Liver (tissue), 3 donors: ENCODE results near the gene TCAP.

Experiments
- EGR1 ChIP-seq, 2 donors: IDR thresholded peaks; 2 replicates each; pipeline ENCODE4 v1.6.1; 2016 to 2018; ENCODE audit warnings: antibody characterized with exemption in 2 of 2, low read depth in 2 of 2
- GABPA ChIP-seq, 2 donors: IDR thresholded peaks in 1 of 2; conservative IDR thresholded peaks in 1 of 2; 2 replicates each; pipeline ENCODE4 v1.6.1; 2016; ENCODE audit warnings: antibody characterized with exemption in 2 of 2, mild to moderate bottlenecking in 1 of 2, moderate library complexity in 1 of 2
- JUND ChIP-seq, 2 donors: IDR thresholded peaks; 2 replicates each; pipeline ENCODE4 v1.6.1; 2016; ENCODE audit warnings: antibody characterized with exemption in 2 of 2
- RAD21 ChIP-seq, 2 donors: IDR thresholded peaks; 2 replicates each; pipeline ENCODE4 v1.6.1; 2016; ENCODE audit warnings: antibody characterized with exemption in 2 of 2, mild to moderate bottlenecking in 2 of 2
- RXRA ChIP-seq, 2 donors: IDR thresholded peaks; 2 replicates each; pipeline ENCODE4 v1.6.1; 2017 to 2018; ENCODE audit warnings: antibody characterized with exemption in 2 of 2, mild to moderate bottlenecking in 1 of 2
- SP1 ChIP-seq: IDR thresholded peaks from 2 replicates; pipeline ENCODE4 v1.6.1; 2018; ENCODE audit warnings: antibody characterized with exemption, mild to moderate bottlenecking
- TAF1 ChIP-seq: conservative IDR thresholded peaks from 2 replicates; pipeline ENCODE4 v1.6.1; 2016; ENCODE audit warnings: antibody characterized with exemption, mild to moderate bottlenecking
- TF ChIP-seq, protein P1 (sequence below): fragments of 150-350 bp; IDR thresholded peaks from 2 replicates; pipeline ENCODE4 v1.5.1; 2017; ENCODE audit warnings: improper control_type of control experiment, low read depth, low read length; ENCODE audit not compliant: missing input control
- TF ChIP-seq, protein P2 (sequence below): IDR thresholded peaks from 2 replicates; pipeline ENCODE4 v1.6.1; 2016; ENCODE audit warnings: antibody characterized with exemption
- TF ChIP-seq, protein P3 (sequence below): IDR thresholded peaks from 2 replicates; pipeline ENCODE4 v1.6.1; 2016; ENCODE audit warnings: antibody characterized with exemption
- TF ChIP-seq, protein P4 (sequence below): IDR thresholded peaks from 2 replicates; pipeline ENCODE4 v1.6.1; 2016; ENCODE audit warnings: antibody characterized with exemption, mild to moderate bottlenecking
- donor health status: healthy.
- donor health status: healthy.

DNA sequence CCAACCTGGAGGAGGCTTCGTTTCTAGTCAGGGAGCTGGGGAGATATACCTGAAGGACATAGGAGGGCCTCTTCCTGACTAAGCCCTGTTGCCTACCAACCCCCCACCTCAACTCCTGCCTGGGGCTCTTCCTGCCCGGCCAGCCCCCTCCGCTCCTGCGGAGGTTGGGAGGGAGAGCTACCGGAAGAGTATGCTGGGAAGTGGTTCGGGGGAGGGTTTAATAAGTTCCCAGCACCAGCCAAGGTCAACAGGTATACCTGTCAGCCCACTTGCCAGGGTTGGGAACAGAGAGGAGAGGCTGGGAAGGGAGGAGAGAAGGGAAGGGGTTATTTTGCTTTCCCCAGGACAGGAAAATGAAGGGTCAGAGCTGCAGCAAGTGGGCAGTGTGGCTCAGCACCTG is 33.7 kb upstream of the TCAP start:
- no peak for TF ChIP-seq JUND (IDR thresholded peaks at IDR 0.05)
- TF ChIP-seq GABPA (IDR thresholded peaks at IDR 0.05 in 1 of 2, conservative IDR thresholded peaks at IDR 0.05 in 1 of 2), result no peak
- no peak for TF ChIP-seq TAF1
- TF ChIP-seq, protein P1, sequence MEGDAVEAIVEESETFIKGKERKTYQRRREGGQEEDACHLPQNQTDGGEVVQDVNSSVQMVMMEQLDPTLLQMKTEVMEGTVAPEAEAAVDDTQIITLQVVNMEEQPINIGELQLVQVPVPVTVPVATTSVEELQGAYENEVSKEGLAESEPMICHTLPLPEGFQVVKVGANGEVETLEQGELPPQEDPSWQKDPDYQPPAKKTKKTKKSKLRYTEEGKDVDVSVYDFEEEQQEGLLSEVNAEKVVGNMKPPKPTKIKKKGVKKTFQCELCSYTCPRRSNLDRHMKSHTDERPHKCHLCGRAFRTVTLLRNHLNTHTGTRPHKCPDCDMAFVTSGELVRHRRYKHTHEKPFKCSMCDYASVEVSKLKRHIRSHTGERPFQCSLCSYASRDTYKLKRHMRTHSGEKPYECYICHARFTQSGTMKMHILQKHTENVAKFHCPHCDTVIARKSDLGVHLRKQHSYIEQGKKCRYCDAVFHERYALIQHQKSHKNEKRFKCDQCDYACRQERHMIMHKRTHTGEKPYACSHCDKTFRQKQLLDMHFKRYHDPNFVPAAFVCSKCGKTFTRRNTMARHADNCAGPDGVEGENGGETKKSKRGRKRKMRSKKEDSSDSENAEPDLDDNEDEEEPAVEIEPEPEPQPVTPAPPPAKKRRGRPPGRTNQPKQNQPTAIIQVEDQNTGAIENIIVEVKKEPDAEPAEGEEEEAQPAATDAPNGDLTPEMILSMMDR, result no peak
- TF ChIP-seq SP1, result no peak
- TF ChIP-seq, protein P2, sequence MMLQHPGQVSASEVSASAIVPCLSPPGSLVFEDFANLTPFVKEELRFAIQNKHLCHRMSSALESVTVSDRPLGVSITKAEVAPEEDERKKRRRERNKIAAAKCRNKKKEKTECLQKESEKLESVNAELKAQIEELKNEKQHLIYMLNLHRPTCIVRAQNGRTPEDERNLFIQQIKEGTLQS, result no peak
- TF ChIP-seq, protein P3, sequence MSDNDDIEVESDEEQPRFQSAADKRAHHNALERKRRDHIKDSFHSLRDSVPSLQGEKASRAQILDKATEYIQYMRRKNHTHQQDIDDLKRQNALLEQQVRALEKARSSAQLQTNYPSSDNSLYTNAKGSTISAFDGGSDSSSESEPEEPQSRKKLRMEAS, result no peak
- TF ChIP-seq RXRA (IDR thresholded peaks at IDR 0.05), result no peak
- TF ChIP-seq RAD21 (IDR thresholded peaks at IDR 0.05), result no peak
- TF ChIP-seq EGR1 (IDR thresholded peaks at IDR 0.05; ENCODE audit: low read depth in 2 of 2), result no peak
- TF ChIP-seq, protein P4, sequence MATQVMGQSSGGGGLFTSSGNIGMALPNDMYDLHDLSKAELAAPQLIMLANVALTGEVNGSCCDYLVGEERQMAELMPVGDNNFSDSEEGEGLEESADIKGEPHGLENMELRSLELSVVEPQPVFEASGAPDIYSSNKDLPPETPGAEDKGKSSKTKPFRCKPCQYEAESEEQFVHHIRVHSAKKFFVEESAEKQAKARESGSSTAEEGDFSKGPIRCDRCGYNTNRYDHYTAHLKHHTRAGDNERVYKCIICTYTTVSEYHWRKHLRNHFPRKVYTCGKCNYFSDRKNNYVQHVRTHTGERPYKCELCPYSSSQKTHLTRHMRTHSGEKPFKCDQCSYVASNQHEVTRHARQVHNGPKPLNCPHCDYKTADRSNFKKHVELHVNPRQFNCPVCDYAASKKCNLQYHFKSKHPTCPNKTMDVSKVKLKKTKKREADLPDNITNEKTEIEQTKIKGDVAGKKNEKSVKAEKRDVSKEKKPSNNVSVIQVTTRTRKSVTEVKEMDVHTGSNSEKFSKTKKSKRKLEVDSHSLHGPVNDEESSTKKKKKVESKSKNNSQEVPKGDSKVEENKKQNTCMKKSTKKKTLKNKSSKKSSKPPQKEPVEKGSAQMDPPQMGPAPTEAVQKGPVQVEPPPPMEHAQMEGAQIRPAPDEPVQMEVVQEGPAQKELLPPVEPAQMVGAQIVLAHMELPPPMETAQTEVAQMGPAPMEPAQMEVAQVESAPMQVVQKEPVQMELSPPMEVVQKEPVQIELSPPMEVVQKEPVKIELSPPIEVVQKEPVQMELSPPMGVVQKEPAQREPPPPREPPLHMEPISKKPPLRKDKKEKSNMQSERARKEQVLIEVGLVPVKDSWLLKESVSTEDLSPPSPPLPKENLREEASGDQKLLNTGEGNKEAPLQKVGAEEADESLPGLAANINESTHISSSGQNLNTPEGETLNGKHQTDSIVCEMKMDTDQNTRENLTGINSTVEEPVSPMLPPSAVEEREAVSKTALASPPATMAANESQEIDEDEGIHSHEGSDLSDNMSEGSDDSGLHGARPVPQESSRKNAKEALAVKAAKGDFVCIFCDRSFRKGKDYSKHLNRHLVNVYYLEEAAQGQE, result no peak
